Heart right ventricle (tissue), 16 donors: Measurements from ENCODE around the gene SLF1. TPM values are rescaled to one million over a fixed set of nuclear protein-coding genes. Genes with fewer than 3 reads are reported as not detected.

Source experiments
- ATAC-seq, 8 donors: fragments of 200-7000 bp; cut with Tn5 transposase; one replicate each; pipeline ENCODE4 v1.9.1; 2020; ENCODE audit warnings: mild to moderate bottlenecking in 8 of 8, moderate library complexity in 8 of 8, moderate number of reproducible peaks in 1 of 8
- DNase-seq, 2 donors: peaks; one replicate each; pipeline ENCODE4 v3.0.0-alpha.2; 2020
- H3K27ac ChIP-seq, 10 donors: fragments of 200-600 bp; sonication (generic) in 2 of 10; one replicate each; pipeline versions ENCODE4 v1.5.0 to v1.8.0; 2020 to 2022; ENCODE audit warnings: mild to moderate bottlenecking in 3 of 10
- H3K27me3 ChIP-seq, 7 donors: fragments of 200-600 bp; one replicate each; pipeline ENCODE4 v1.8.0; 2021 to 2022; ENCODE audit warnings: mild to moderate bottlenecking in 2 of 7
- H3K36me3 ChIP-seq, 9 donors: fragments of 200-600 bp; sonication (generic) in 1 of 9; one replicate each; pipeline versions ENCODE4 v1.5.0 to v1.8.0; 2020 to 2022; ENCODE audit warnings: mild to moderate bottlenecking in 2 of 9
- H3K4me1 ChIP-seq, 9 donors: fragments of 200-600 bp; sonication (generic) in 1 of 9; one replicate each; pipeline versions ENCODE4 v1.5.0 to v1.8.0; 2020 to 2022; ENCODE audit warnings: mild to moderate bottlenecking in 4 of 9
- H3K4me3 ChIP-seq, 10 donors: fragments of 200-600 bp; sonication (generic) in 2 of 10; one replicate each; pipeline versions ENCODE4 v1.5.0 to v1.8.0; 2020 to 2022; ENCODE audit warnings: mild to moderate bottlenecking in 7 of 10, moderate library complexity in 2 of 10
- H3K9me3 ChIP-seq, 11 donors: fragments of 200-600 bp in 10 of 11; sonication (generic) in 2 of 11; one replicate each; pipeline versions ENCODE4 v1.5.0 to v1.8.0; 2013 to 2022; ENCODE audit warnings: mild to moderate bottlenecking in 2 of 11, control low read depth in 1 of 11, moderate library complexity in 1 of 11
- WGBS, 2 donors: extraction: QIAGEN DNeasy Blood & Tissue Kit; methylation state at CpG; one replicate each; pipeline ENCODE4 v1.1.7; 2013; ENCODE audit warnings: inconsistent platforms in 1 of 2; 5-methylcytosine and 5-hydroxymethylcytosine counted together
- intact Hi-C, 10 donors: fragments of 100-400 bp; cut with DNase I; formaldehyde crosslinking; loops; one replicate each; pipeline versions ENCODE4 v1.11.1 to v1.14.2; 2022
- polyA plus RNA-seq, 2 donors: library from polyadenylated mRNA; stranded (reverse); fragments of 200-250 nt; gene quantifications; one replicate each; pipeline ENCODE4 v1.2.3, GENCODE V29; 2013
- total RNA-seq, 10 donors: library from RNA; stranded (reverse); fragmentation: NEBNext Ultra II Directional in 3 of 10; extraction: Animal tissue kit (Norgen Biotek cat#: 25700) in 3 of 10; gene quantifications; one replicate each; pipeline versions ENCODE4 v1.2.1 to v1.2.4, GENCODE V29; 2021 to 2023
- TF ChIP-seq, protein P1 (sequence below), 9 donors: fragments of 200-600 bp; sonication (generic) in 2 of 9; IDR thresholded peaks; one replicate each; pipeline versions ENCODE4 v1.5.0 to v1.8.0; 2021 to 2022; ENCODE audit warnings: antibody characterized with exemption in 9 of 9, mild to moderate bottlenecking in 5 of 9, moderate library complexity in 1 of 9
- donor health status: Arrhythmogenic right ventricular cardiomyopathy.
- donor health status: ischemic (EF 13 %, LVEDD 7.1; RV severe dilation, severe dysfunction).
- donor health status: healthy with polysubstance abuse.
- donor health status: DM: no; HTN: yes; CAD: no.
- donor health status: DM: no; HTN: no; CAD: no.
- donor health status: ischemic (EF 25% LVEDD 6.9; RV normal size, moderate dysfunction).
- donor health status: ischemic (EF 25% LVEDD 5.7; RV mildly dilated, moderate dysfunction).
- donor health status: healthy.
- donor health status: DM: yes; HTN: yes; CAD: no.
- donor health status: Ischemic cardiomyopathy.
- donor health status: ischemic (EF 35%, LVEDD 5.7; RV mildly dilated, moderate dysfunction).
- donor health status: nonischemic (EF 11% LVEDD 7.7; RV severe dilation, severe dysfunction).
- donor health status: DM: yes; HTN: yes; CAD: no.
- donor health status: PGD.
- donor health status: ischemic (EF 29% LVEDD 5.4; RV normal size, mild dysfunction).
- donor health status: nonischemic (EF 23%, LVEDD 6.1; RV moderate dilation, normal function).

The SLF1 gene
- total and polyA plus RNA-seq, 12 donors = 2.3 to 10.0 (median 4.5) TPM

DNA sequence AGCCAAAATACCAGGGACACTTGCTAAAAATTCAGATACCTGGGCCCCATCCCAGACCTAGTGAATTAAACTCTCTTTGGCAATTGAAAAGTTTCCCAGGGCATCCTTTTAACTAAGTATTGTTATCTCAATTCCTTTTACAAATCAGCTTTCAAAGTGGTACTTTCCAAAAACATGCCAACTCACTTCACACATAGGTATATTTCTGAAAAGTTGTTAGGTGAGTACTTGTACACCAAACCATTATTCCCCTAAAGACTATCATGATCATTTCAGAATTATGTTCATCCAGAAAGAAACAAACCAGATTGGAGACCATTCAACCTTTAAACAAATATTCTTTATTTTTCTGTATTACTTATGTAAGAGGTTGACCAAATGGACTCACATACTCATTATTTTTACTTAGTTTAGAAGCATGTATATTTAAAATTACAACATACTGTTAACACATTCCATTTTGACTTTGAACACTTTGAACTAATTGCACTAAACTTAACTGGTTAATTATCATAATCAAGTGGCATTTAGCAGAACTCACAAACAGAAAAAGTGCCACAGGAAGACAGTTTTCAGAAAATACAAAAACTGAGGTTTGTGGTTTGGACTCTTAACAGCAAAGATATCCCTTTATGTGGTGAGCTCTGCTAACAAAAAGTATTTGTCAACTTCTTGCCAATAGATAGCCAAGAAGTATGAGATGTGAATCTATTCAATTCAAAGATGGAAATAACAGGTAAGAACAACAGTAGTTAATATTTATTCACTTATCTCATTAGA is 40.8 kb upstream of the SLF1 start:
- H3K36me3 ChIP-seq = no peaks in the 10 kb centered on the region
- H3K27me3 ChIP-seq = no peaks in the 10 kb centered on the region
- intact Hi-C loops = no loop called here
- DNase-seq (no peak), ATAC-seq (no peak)
- peak overlapping the region in 1 of 10 donors; percentile 38 for H3K27ac ChIP-seq
- H3K4me1 ChIP-seq = peaks cover 0 to 6% (median 0%) of the 10 kb centered on the region in 9 donors
- no peaks in the 10 kb centered on the region for H3K9me3 ChIP-seq
- TF ChIP-seq, protein P1, sequence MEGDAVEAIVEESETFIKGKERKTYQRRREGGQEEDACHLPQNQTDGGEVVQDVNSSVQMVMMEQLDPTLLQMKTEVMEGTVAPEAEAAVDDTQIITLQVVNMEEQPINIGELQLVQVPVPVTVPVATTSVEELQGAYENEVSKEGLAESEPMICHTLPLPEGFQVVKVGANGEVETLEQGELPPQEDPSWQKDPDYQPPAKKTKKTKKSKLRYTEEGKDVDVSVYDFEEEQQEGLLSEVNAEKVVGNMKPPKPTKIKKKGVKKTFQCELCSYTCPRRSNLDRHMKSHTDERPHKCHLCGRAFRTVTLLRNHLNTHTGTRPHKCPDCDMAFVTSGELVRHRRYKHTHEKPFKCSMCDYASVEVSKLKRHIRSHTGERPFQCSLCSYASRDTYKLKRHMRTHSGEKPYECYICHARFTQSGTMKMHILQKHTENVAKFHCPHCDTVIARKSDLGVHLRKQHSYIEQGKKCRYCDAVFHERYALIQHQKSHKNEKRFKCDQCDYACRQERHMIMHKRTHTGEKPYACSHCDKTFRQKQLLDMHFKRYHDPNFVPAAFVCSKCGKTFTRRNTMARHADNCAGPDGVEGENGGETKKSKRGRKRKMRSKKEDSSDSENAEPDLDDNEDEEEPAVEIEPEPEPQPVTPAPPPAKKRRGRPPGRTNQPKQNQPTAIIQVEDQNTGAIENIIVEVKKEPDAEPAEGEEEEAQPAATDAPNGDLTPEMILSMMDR (IDR thresholded peaks at IDR 0.05) = no peak
- no peak overlapping the region for H3K4me3 ChIP-seq

DNA sequence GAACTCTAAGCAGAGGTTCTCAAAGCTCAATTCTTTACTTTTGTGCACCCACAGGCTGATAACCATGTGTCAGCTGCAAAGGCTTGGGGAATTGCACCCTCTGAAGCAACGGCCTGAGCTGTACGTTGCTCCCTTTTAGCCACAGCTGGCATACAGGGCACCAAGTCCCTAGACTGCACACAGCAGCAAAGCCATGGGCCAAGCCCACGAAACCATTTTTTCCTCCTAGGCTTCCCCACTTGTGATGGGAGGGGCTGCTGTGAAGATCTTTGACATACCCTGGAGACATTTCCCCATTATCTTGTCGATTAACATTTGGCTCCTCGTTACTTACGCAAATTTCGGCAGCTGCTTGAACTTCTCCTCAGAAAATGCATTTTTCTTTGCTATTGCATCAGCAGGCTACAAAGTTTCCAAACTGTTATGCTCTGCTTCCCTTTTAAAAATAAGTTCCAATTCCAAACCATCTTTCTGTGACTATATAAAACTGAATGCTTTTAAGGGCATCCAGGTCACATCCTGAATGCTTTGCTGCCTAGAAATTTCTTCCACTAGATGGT is 23.1 kb upstream of the SLF1 start:
- no peaks in the 10 kb centered on the region for H3K36me3 ChIP-seq
- H3K27me3 ChIP-seq = no peaks in the 10 kb centered on the region
- 93 to 97% methylated on average over 7 of the region's 7 CpGs for WGBS, 2 donors
- TF ChIP-seq, protein P1 (IDR thresholded peaks at IDR 0.05) = no peak
- DNase-seq = no peak
- no peak for ATAC-seq
- no peak overlapping the region for H3K4me3 ChIP-seq
- intact Hi-C loops = no loop called here
- H3K4me1 ChIP-seq = no peaks in the 10 kb centered on the region
- H3K27ac ChIP-seq = peak overlapping the region in 1 of 10 donors; percentile 37
- H3K9me3 ChIP-seq = peaks cover 0 to 15% (median 0%) of the 10 kb centered on the region in 11 donors

DNA sequence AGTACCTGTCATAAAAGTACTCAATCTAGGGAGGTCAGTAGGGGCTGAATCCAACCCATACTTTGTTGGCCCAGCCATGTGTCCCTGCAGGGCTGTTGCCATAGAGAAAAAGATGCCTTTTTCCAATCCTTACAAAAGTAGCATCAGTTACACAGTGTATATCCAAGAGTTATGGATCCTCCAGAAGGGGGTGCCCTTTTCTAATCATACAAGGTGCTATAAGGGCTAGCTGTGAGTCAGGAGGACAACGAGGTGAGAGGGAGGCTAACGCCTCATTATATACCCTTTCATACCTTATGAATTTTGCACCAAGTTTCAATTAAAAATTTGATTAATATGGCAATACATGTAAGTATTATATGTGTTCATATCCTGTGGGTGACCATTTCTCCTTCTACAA is 4.9 kb upstream of the SLF1 start:
- H3K4me3 ChIP-seq = no peak overlapping the region
- 44 to 62% methylated on average over 2 of the region's 2 CpGs for WGBS, 2 donors
- intact Hi-C loops = no loop called here
- no peaks in the 10 kb centered on the region for H3K36me3 ChIP-seq
- no peak overlapping the region for H3K27ac ChIP-seq
- H3K4me1 ChIP-seq = peaks cover 0 to 15% (median 10%) of the 10 kb centered on the region in 9 donors
- TF ChIP-seq, protein P1 (IDR thresholded peaks at IDR 0.05) = peak in 2 of 9 donors; percentile 14 to 28
- DNase-seq (no peak), ATAC-seq (no peak)
- H3K27me3 ChIP-seq = no peaks in the 10 kb centered on the region
- H3K9me3 ChIP-seq = no peaks in the 10 kb centered on the region

DNA sequence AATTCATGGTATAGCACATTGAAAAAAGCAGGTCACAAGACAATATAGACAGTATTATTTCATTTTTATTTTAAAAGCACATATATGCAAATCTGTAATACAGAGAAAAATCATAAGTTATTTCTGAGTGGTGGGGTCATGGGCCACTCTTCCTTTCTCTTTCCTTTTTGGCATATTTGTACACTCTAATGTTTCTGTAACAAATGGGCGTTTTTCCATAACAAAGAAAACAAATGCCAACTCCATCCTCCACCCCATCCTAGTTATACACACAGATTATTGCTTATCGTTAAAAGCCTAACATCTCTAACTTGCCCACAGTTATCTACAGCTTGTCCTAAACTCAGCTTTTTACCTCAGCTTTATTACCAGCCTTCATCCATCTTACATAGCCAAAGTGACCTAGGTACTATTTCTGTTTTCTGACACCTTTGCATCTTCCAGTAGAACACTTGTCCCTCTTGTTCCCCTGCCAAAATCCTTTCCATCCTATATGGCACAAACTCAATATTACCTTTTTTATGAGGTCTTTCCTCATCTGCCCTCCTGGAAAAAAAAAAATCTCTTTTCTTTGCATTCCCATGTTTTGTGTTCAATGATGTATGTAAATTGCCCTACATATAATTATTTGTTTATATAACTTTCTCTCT is 4.2 kb upstream of the SLF1 start:
- DNase-seq (no peak), ATAC-seq (no peak)
- Histone ChIP-seq H3K27me3 (no peaks in the 10 kb centered on the region), H3K36me3 (no peaks in the 10 kb centered on the region), H3K9me3 (no peaks in the 10 kb centered on the region), H3K27ac (no peak overlapping the region), H3K4me3 (no peak overlapping the region), H3K4me1 (peaks cover 0 to 20% (median 15%) of the 10 kb centered on the region in 9 donors)
- 90 to 95% methylated on average over 2 of the region's 2 CpGs for WGBS, 2 donors
- intact Hi-C loops = no loop called here
- TF ChIP-seq, protein P1 (IDR thresholded peaks at IDR 0.05) = no peak
